ENCODE data around the gene NFIA.

NFIA gene

DNA sequence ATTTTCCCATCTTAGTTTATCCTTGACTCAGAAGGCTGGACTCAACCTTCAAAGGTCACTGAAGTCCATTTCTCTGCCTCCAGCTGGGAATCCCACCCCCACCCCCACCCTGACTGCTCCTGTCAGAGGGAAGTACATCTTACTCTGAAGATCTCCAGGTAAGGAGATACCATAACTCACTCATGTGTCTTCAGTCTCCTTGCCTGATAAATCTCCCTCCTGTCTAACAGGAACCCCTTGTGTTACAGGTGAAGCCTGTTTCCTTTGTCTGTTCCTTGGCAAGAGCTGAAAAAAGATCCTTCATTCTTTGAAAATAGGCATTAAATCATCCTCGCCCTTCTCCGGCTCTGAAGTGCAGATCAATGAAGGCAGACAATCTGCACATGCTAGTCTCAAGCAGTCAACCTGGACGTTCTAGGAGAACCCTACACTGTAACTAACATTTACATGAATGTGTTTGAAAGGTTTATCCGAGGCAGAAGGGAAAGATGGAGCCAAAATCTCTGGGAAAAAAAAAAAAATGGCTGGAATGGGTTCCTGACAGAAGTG, 392.0 kb downstream of the NFIA start:
- no peak for DNase-seq (ENCODE audit: low read depth)
- H3K4me3 ChIP-seq (ENCODE audit: control insufficient read depth, low read depth, low read length): no peak overlapping the region
- no peak for TF ChIP-seq CTCF (IDR thresholded peaks at IDR 0.05; ENCODE audit: control insufficient read depth, insufficient read depth, low read depth, low read length, missing control alignments)

- DNase-seq (ENCODE audit: low read depth): no peak
- no peak for TF ChIP-seq CTCF (IDR thresholded peaks at IDR 0.05; ENCODE audit: control insufficient read depth, insufficient read depth, low read depth, low read length, missing control alignments)
- no peak overlapping the region for H3K4me3 ChIP-seq (ENCODE audit: control insufficient read depth, low read depth, low read length)
These were observed 392.6 kb downstream of the NFIA start for GRCh38 chr1:61474963-61475362.

- TF ChIP-seq CTCF (IDR thresholded peaks at IDR 0.05; ENCODE audit: control insufficient read depth, insufficient read depth, low read depth, low read length, missing control alignments): no peak
These were observed 394.9 kb downstream of the NFIA start for GRCh38 chr1:61477301-61477700.

GRCh38 chr1:61480273-61480935, 398.0 kb downstream of the NFIA start:
- no peak for DNase-seq (ENCODE audit: low read depth)
- no peak for TF ChIP-seq CTCF (IDR thresholded peaks at IDR 0.05; ENCODE audit: control insufficient read depth, insufficient read depth, low read depth, low read length, missing control alignments)
- no peak overlapping the region for H3K4me3 ChIP-seq (ENCODE audit: control insufficient read depth, low read depth, low read length)

More at GRCh38 chr1:61477301-61477700, 394.9 kb downstream of the NFIA start:
- H3K4me3 ChIP-seq (ENCODE audit: control insufficient read depth, low read depth, low read length): no peak overlapping the region
- no peak for DNase-seq (ENCODE audit: low read depth)

DNA sequence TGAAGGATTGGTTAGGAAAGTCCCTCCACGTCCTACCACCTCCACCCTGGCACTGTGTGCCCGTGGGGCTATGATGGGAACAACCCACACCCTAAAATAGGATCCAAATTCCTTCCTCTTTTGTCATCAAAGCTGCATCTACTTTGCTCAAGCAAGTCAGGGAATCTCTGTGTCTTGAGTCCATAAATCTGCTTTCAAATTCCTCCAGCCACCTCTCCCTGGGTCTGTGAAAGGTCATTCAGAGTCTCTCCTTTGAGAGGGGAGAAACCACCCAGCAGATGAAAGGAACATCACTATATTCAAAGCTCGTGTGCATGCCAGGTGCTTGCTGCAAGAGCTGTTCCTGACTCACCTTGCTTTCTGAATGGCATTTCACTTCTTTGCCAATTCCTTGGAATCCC, 399.0 kb downstream of the NFIA start:
- TF ChIP-seq CTCF (IDR thresholded peaks at IDR 0.05; ENCODE audit: control insufficient read depth, insufficient read depth, low read depth, low read length, missing control alignments): no peak
- H3K4me3 ChIP-seq (ENCODE audit: control insufficient read depth, low read depth, low read length): no peak overlapping the region
- no peak for DNase-seq (ENCODE audit: low read depth)

- H3K4me3 ChIP-seq (ENCODE audit: control insufficient read depth, low read depth, low read length): no peak overlapping the region
- no peak for DNase-seq (ENCODE audit: low read depth)
- no peak for TF ChIP-seq CTCF (IDR thresholded peaks at IDR 0.05; ENCODE audit: control insufficient read depth, insufficient read depth, low read depth, low read length, missing control alignments)
These were observed 399.9 kb downstream of the NFIA start for GRCh38 chr1:61482170-61482734.
